Kidney (tissue), 14 donors: Measurements from ENCODE around the gene CTNNA2. TPM values are rescaled to one million over a fixed set of nuclear protein-coding genes. Genes with fewer than 3 reads are reported as not detected.

ENCODE experiments used
- DNase-seq, 5 donors: peaks; one replicate each; pipeline ENCODE4 v3.0.0-alpha.2; 2013 to 2020
- FAIRE-seq: peaks from 2 replicates; lab custom pipeline; 2012; peaks lifted over from hg19 to GRCh38; lab: Jason Lieb, UNC
- H3K27ac ChIP-seq, 2 donors: one replicate each; pipeline ENCODE4 v1.7.0; 2013; ENCODE audit warnings: low read depth in 2 of 2, low read length in 2 of 2, inconsistent platforms in 1 of 2
- H3K27me3 ChIP-seq: one replicate; pipeline ENCODE4 v1.7.1; 2013; ENCODE audit warnings: low read length, inconsistent platforms; ENCODE audit not compliant: control insufficient read depth, insufficient read depth
- H3K36me3 ChIP-seq, 3 donors: one replicate each; pipeline versions ENCODE4 v1.7.0 to v1.7.1; 2013; ENCODE audit warnings: low read length in 3 of 3, control low read depth in 1 of 3, inconsistent platforms in 1 of 3; ENCODE audit not compliant: insufficient read depth in 3 of 3, control insufficient read depth in 2 of 3
- H3K4me1 ChIP-seq, 3 donors: one replicate each; pipeline versions ENCODE4 v1.7.0 to v1.7.1; 2013; ENCODE audit warnings: low read length in 3 of 3, inconsistent platforms in 1 of 3, low read depth in 1 of 3; ENCODE audit not compliant: control insufficient read depth in 2 of 3, insufficient read depth in 2 of 3
- H3K4me3 ChIP-seq, 3 donors: one replicate each; pipeline versions ENCODE4 v1.7.0 to v1.8.1; 2013; ENCODE audit warnings: low read length in 3 of 3, control low read depth in 1 of 3, inconsistent platforms in 1 of 3
- H3K9ac ChIP-seq, 3 donors: one replicate each; pipeline versions ENCODE4 v1.7.0 to v1.7.1; 2013; ENCODE audit warnings: low read length in 3 of 3, control low read depth in 1 of 3, inconsistent platforms in 1 of 3
- H3K9me3 ChIP-seq, 3 donors: one replicate each; pipeline versions ENCODE4 v1.7.0 to v1.7.1; 2013; ENCODE audit warnings: low read length in 3 of 3, control low read depth in 1 of 3, inconsistent platforms in 1 of 3; ENCODE audit not compliant: control insufficient read depth in 2 of 3, insufficient read depth in 1 of 3
- CTCF ChIP-seq: IDR thresholded peaks from 3 replicates; pipeline ENCODE4 v1.5.1; 2012; ENCODE audit warnings: mild to moderate bottlenecking, moderate library complexity, borderline replicate concordance; ENCODE audit not compliant: insufficient read depth; ENCODE audit errors: extremely low read depth
- intact Hi-C: fragments of 100-400 bp; cut with DNase I; formaldehyde crosslinking; loops from one replicate; pipeline ENCODE4 v1.11.1; 2022
- polyA plus RNA-seq: library from polyadenylated mRNA; stranded (reverse); fragments of 350-450 nt; fragmentation: Illumina TruSeq; extraction: RNeasy Lipid Tissue Mini Kit (QIAGEN cat#74804); gene quantifications from one replicate; pipeline ENCODE4 v1.2.3, GENCODE V29; 2014; ENCODE audit warnings: low read depth, low replicate concordance; ENCODE audit not compliant: insufficient read depth
- total RNA-seq: library from RNA; stranded (reverse); fragmentation: NEBNext Ultra II Directional; extraction: Animal tissue kit (Norgen Biotek cat#: 25700); gene quantifications from one replicate; pipeline ENCODE4 v1.2.1, GENCODE V29; 2021
- donor health status: control.
- donor health status: control.
- donor health status: control.
- donor health status: control.
- donor health status: control.
- donor health status: DM: yes; HTN: yes; CAD: no.
- donor health status: Normal renal cell carcinoma (clear cell type).

Gene CTNNA2
- total and polyA plus RNA-seq, 2 donors from 2014 or later: 0.47 TPM; not detected in 1

DNA sequence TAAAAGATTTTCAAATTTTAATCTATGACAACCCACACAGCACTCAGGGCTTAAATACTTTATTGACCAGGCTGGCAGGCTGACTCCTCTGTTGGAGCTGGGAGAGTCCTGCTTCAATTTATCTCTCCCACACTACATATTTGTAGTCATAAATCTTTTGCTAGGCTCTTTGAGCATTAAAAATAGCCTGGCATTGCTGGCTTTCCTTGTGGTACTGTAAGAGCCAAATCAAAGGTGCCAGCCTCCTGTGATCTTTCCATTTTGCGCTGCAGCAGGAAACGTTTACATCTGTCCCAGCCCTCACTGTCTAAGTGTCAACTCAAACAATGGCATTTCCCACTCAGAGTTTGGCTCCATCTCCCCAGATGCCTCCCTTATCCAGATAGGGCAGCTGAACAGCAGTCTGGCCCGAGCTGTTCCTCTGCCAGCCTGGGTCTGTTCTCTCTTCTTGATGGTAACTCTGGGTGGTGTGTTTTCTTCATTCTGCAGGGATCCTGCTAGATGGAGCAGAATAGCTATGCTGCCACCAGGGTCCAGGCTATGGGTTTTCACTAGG is 729.6 kb downstream of the CTNNA2 start:
- TF ChIP-seq CTCF: no peak
- H3K36me3 ChIP-seq: no peaks in the 10 kb centered on the region
- no peak overlapping the region for H3K9ac ChIP-seq
- no peak for FAIRE-seq
- no peak overlapping the region for H3K27ac ChIP-seq
- H3K4me3 ChIP-seq: no peak overlapping the region
- H3K27me3 ChIP-seq: no peaks in the 10 kb centered on the region
- no peaks in the 10 kb centered on the region for H3K9me3 ChIP-seq
- H3K4me1 ChIP-seq: no peaks in the 10 kb centered on the region
- intact Hi-C loops: no loop called here
- no peak for DNase-seq

DNA sequence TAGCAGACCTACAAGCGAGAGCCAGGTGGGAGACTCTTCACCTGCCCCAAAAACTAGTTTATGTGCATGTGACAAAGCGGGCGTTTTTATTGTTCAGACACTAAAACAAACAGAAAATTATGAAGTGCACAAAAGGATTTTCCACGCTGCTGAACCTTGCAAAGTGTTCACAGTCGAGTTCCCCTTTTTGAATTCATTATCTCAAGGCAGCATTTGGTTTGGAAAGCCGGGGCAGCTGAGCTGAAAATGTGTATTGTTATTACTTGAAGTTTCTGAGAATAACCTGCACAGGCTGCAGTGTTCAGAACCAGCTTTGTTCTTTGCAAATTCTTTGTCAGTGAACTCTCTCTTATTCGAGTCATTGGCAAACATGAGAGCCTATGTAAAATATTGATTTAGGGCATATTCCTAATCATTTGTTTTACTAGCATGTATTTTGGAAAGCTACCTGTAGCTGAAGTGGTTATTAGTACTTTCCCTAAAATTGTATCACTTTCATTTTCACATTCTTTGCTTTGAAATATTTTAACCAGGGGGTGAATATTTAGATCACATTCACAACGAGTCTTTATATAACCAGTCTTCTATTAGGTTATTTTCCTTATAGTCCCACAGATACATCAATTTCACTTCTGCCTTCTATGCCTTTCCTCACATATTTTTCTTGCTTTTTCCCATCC is 732.2 kb downstream of the CTNNA2 start:
- Histone ChIP-seq H3K36me3 (no peaks in the 10 kb centered on the region), H3K27me3 (no peaks in the 10 kb centered on the region), H3K27ac (no peak overlapping the region), H3K4me3 (no peak overlapping the region), H3K9me3 (no peaks in the 10 kb centered on the region), H3K9ac (no peak overlapping the region), H3K4me1 (no peaks in the 10 kb centered on the region)
- intact Hi-C loops: no loop called here
- no peak for FAIRE-seq
- no peak for TF ChIP-seq CTCF
- no peak for DNase-seq

- Histone ChIP-seq H3K4me1 (no peaks in the 10 kb centered on the region), H3K9ac (no peak overlapping the region), H3K36me3 (no peaks in the 10 kb centered on the region), H3K4me3 (no peak overlapping the region), H3K27ac (no peak overlapping the region), H3K27me3 (no peaks in the 10 kb centered on the region), H3K9me3 (no peaks in the 10 kb centered on the region)
- no peak for DNase-seq
- no peak for TF ChIP-seq CTCF
- intact Hi-C loops: no loop called here
- FAIRE-seq: no peak
Observed at GRCh38 chr2:80246534-80246933, 733.7 kb downstream of the CTNNA2 start.

- FAIRE-seq (no peak), DNase-seq (no peak)
- no peak for TF ChIP-seq CTCF
- H3K9me3 ChIP-seq: no peaks in the 10 kb centered on the region
- no peak overlapping the region for H3K9ac ChIP-seq
- H3K27ac ChIP-seq: no peak overlapping the region
- H3K27me3 ChIP-seq: no peaks in the 10 kb centered on the region
- intact Hi-C loops: no loop called here
- H3K4me1 ChIP-seq: no peaks in the 10 kb centered on the region
- no peak overlapping the region for H3K4me3 ChIP-seq
- H3K36me3 ChIP-seq: no peaks in the 10 kb centered on the region
Observed at GRCh38 chr2:80247339-80247738, 734.5 kb downstream of the CTNNA2 start.
